HepG2 (cell line): ENCODE data around the gene GCNT2. TPM values are rescaled to one million over a fixed set of nuclear protein-coding genes. Genes with fewer than 3 reads are reported as not detected.

Source experiments
- BCL6 ChIP-seq: IDR thresholded peaks from 2 replicates; pipeline ENCODE4 v1.6.1; 2016; ENCODE audit warnings: missing genetic modification reagents, missing compliant biosample characterization
- ERF ChIP-seq: IDR thresholded peaks from 2 replicates; pipeline ENCODE4 v1.6.1; 2018; ENCODE audit warnings: missing biosample characterization, missing genetic modification reagents
- FOSL2 ChIP-seq: sonication (generic); formaldehyde crosslinking; IDR thresholded peaks from 2 replicates; pipeline ENCODE4 v1.4.0; 2020; ENCODE audit warnings: missing genetic modification reagents
- GFI1 ChIP-seq: sonication (generic); formaldehyde crosslinking; IDR thresholded peaks from 2 replicates; pipeline ENCODE4 v1.5.0; 2020; ENCODE audit warnings: missing genetic modification reagents, mild to moderate bottlenecking, borderline replicate concordance
- HDAC1 ChIP-seq: sonication (generic); formaldehyde crosslinking; IDR thresholded peaks from 2 replicates; pipeline ENCODE4 v1.5.1; 2020; ENCODE audit warnings: mild to moderate bottlenecking, missing genetic modification reagents
- HMGXB3 ChIP-seq: sonication (generic); formaldehyde crosslinking; IDR thresholded peaks from 2 replicates; pipeline ENCODE4 v1.4.0; 2020; ENCODE audit warnings: missing genetic modification reagents, borderline replicate concordance
- IRF1 ChIP-seq: sonication (generic); formaldehyde crosslinking; IDR thresholded peaks from 2 replicates; pipeline ENCODE4 v1.4.0; 2020; ENCODE audit warnings: low read depth, mild to moderate bottlenecking, missing genetic modification reagents
- KAT2B ChIP-seq: fragments of 150-350 bp; IDR thresholded peaks from 2 replicates; pipeline ENCODE4 v1.6.1; 2014; ENCODE audit warnings: low read depth, low read length, borderline replicate concordance
- MBD4 ChIP-seq: IDR thresholded peaks from 2 replicates; pipeline ENCODE4 v1.6.1; 2012; ENCODE audit warnings: low read length, inconsistent platforms, borderline replicate concordance
- MED1 ChIP-seq: sonication (generic); formaldehyde crosslinking; IDR thresholded peaks from 2 replicates; pipeline ENCODE4 v1.4.0; 2020; ENCODE audit warnings: missing genetic modification reagents
- MIXL1 ChIP-seq: IDR thresholded peaks from 2 replicates; pipeline ENCODE4 v1.6.1; 2016
- MZF1 ChIP-seq: sonication (generic); formaldehyde crosslinking; IDR thresholded peaks from 2 replicates; pipeline ENCODE4 v1.8.1; 2023; ENCODE audit warnings: mild to moderate bottlenecking, missing genetic modification reagents, borderline replicate concordance
- NFIB ChIP-seq: sonication (generic); formaldehyde crosslinking; IDR thresholded peaks from 2 replicates; pipeline ENCODE4 v1.9.0; 2021; ENCODE audit warnings: missing genetic modification reagents, mild to moderate bottlenecking, borderline replicate concordance
- NFIC ChIP-seq: IDR thresholded peaks from 2 replicates; pipeline ENCODE4 v1.6.1; 2012; ENCODE audit warnings: mild to moderate bottlenecking, low read length, inconsistent platforms
- NR2F2 ChIP-seq: IDR thresholded peaks from 2 replicates; pipeline ENCODE4 v1.6.1; 2012; ENCODE audit warnings: low read depth, inconsistent platforms, borderline replicate concordance
- RXRB ChIP-seq: IDR thresholded peaks from 2 replicates; pipeline ENCODE4 v1.6.1; 2016; ENCODE audit warnings: borderline replicate concordance, missing genetic modification reagents, missing compliant biosample characterization
- SOX13 ChIP-seq, 3 experiments: fragments of 450-650 bp in 1 of 3; sonication (generic) in 1 of 3; formaldehyde crosslinking in 1 of 3; IDR thresholded peaks in 2 of 3; conservative IDR thresholded peaks in 1 of 3; 2 replicates each; pipeline versions ENCODE4 v1.5.0 to v1.6.1; 2016 to 2020; ENCODE audit warnings: antibody characterized with exemption in 1 of 3, mild to moderate bottlenecking in 1 of 3, missing compliant biosample characterization in 1 of 3, missing genetic modification reagents in 1 of 3, moderate library complexity in 1 of 3
- SP5 ChIP-seq: IDR thresholded peaks from 2 replicates; pipeline ENCODE4 v1.6.1; 2016; ENCODE audit warnings: low read depth, borderline replicate concordance
- TCF7 ChIP-seq: sonication (generic); IDR thresholded peaks from 2 replicates; pipeline ENCODE4 v1.6.1; 2016; ENCODE audit warnings: antibody characterized with exemption, low read depth
- THRA ChIP-seq: sonication (generic); formaldehyde crosslinking; IDR thresholded peaks from 2 replicates; pipeline ENCODE4 v1.4.0; 2020; ENCODE audit warnings: missing genetic modification reagents, borderline replicate concordance
- ZGPAT ChIP-seq: IDR thresholded peaks from 2 replicates; pipeline ENCODE4 v1.6.1; 2016; ENCODE audit warnings: mild to moderate bottlenecking
- ZNF205 ChIP-seq: IDR thresholded peaks from 2 replicates; pipeline ENCODE4 v1.6.1; 2018; ENCODE audit warnings: missing biosample characterization, missing genetic modification reagents
- ZNF703 ChIP-seq: sonication (generic); formaldehyde crosslinking; IDR thresholded peaks from 2 replicates; pipeline ENCODE4 v1.5.1; 2020; ENCODE audit warnings: missing genetic modification reagents, mild to moderate bottlenecking, moderate library complexity, borderline replicate concordance
- ZNF724P ChIP-seq: sonication (generic); formaldehyde crosslinking; IDR thresholded peaks from 2 replicates; pipeline ENCODE4 v1.8.0; 2022; ENCODE audit warnings: missing genetic modification reagents, borderline replicate concordance
- polyA plus RNA-seq, 8 experiments: library from polyadenylated mRNA; depleted of rRNA in 3 of 8; stranded (reverse) in 7 of 8; unstranded in 1 of 8; fragments of >200 nt; fragmentation: Illumina TruSeq in 4 of 8; extraction: Trizol in 4 of 8; gene quantifications; 2 replicates each; pipeline versions ENCODE4 v1.2.1 to v1.2.3, GENCODE V29; 2011 to 2016; ENCODE audit warnings: low read depth in 4 of 8, missing spikeins in 1 of 8, mixed read lengths in 1 of 8; ENCODE audit not compliant: insufficient read depth in 1 of 8
- total RNA-seq, 5 experiments: library from RNA; depleted of rRNA; stranded (reverse); fragments of >200 nt; fragmentation: Illumina TruSeq; extraction: Trizol; gene quantifications; 2 replicates each; pipeline ENCODE4 v1.2.3, GENCODE V29; 2016; ENCODE audit warnings: low read depth in 1 of 5

Gene GCNT2
- total and polyA plus RNA-seq, 2 of the 13 experiments (the other 11 are each of a cell fraction or from before 2014, with no cell fraction given): 11.8 to 31.9 TPM

- TF ChIP-seq ERF (no peak), MIXL1 (CRISPR knock-in tag) (peak; percentile 100), ZNF205 (CRISPR knock-in tag) (peak; percentile 77; the same call in 1 of the 2 replicates), NR2F2 (peak; percentile 80), TCF7 (peak; percentile 91), HDAC1 (CRISPR knock-in tag) (peak; percentile 80), BCL6 (CRISPR knock-in tag) (peak; percentile 100), FOSL2 (CRISPR knock-in tag) (no peak), MBD4 (peak; percentile 83; the same call in 1 of the 2 replicates), NFIC (peak; percentile 95), NFIB (CRISPR knock-in tag) (no peak), SOX13 (IDR thresholded peaks at IDR 0.05) (peak; percentile 47; the same call in 1 of the 2 replicates), SOX13 (CRISPR knock-in tag; conservative IDR thresholded peaks at IDR 0.05 in 1 of 2, IDR thresholded peaks at IDR 0.05 in 1 of 2) (peak in 1 of 2 experiments; percentile 96; a peak in 2 of 4 replicates), ZNF703 (CRISPR knock-in tag) (peak; percentile 76), IRF1 (CRISPR knock-in tag) (no peak), ZGPAT (peak; percentile 87), HMGXB3 (CRISPR knock-in tag) (peak; percentile 38; the same call in 1 of the 2 replicates), RXRB (CRISPR knock-in tag) (peak; percentile 88), ZNF724P (CRISPR knock-in tag) (no peak), MED1 (CRISPR knock-in tag) (peak; percentile 50; the same call in 1 of the 2 replicates), MZF1 (CRISPR knock-in tag) (no peak), KAT2B (no peak), GFI1 (CRISPR knock-in tag) (peak; percentile 95), SP5 (CRISPR knock-in tag) (0 out of 2 replicates have a peak, but pooled peaks have one; percentile 11), THRA (CRISPR knock-in tag) (peak; percentile 93)
Measured at GRCh38 chr6:10613077-10613476, 91.9 kb downstream of the GCNT2 start (continued).
